DOHH2 (cell line): ENCODE data around the gene TMEM109.

Experiments used
- CTCF ChIP-seq: fragments of 200-600 bp; sonication (generic); IDR thresholded peaks from one replicate; pipeline ENCODE4 v1.5.1; 2014; ENCODE audit warnings: antibody characterized with exemption, mild to moderate bottlenecking, low read depth, low read length; ENCODE audit not compliant: poor library complexity, severe bottlenecking
- EZH2phosphoT487 ChIP-seq: fragments of 200-600 bp; sonication (generic); IDR thresholded peaks from 2 replicates; pipeline ENCODE4 v1.6.1; 2017; ENCODE audit warnings: borderline replicate concordance, mild to moderate bottlenecking, antibody characterized with exemption, low read length, moderate library complexity, mixed read lengths

- TF ChIP-seq CTCF, result no peak
- TF ChIP-seq EZH2phosphoT487, result no peak
Measured at GRCh38 chr11:60875366-60876167, 38.4 kb upstream of the TMEM109 start.
